HG03342 (cell line): ENCODE data around the gene CAMTA1.

Experiments
- ATAC-seq: cut with Tn5 transposase; IDR thresholded peaks from one replicate; pipeline ENCODE4 v1.9.1; 2021; ENCODE audit warnings: mild to moderate bottlenecking, moderate library complexity; ENCODE audit not compliant: unreplicated experiment

Gene CAMTA1

DNA sequence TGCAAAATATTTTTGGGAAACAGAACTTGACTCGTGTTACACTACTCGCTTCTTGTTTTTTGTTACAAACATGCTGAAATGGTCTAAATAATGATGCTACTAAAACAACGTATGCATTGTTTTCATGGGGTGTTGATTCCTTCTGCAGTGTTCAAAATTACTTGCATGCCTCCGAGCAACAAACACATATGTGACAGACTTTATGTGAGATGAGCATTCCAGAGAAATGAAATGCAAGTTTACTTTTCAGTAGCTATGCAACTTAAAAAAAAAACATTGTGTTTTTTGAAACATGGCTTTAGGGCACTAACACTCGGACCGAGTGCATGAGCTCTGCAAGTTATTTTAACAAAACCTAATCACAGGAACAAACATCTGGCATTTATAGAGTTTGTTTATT is 84.8 kb downstream of the CAMTA1 start:
- ATAC-seq, result no peak

DNA sequence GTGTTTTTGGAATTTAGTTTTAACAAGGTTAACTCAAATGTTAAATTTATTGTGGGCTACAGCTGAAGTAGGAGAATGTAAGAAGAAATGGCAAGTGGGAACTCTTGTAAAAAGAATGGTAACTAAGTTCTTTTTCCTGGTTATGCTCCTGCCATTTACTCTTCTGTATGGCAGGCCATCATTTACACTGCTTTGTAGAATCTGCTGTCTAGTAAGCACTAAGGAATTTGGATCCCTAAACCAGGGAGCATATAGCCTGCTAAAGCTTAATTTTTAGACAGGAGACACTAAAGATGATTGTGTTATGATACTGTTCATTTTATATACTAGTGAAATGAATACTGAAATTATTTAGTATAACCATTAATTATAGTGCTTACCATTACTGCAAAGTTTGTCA is 85.3 kb downstream of the CAMTA1 start:
- ATAC-seq, result no peak

DNA sequence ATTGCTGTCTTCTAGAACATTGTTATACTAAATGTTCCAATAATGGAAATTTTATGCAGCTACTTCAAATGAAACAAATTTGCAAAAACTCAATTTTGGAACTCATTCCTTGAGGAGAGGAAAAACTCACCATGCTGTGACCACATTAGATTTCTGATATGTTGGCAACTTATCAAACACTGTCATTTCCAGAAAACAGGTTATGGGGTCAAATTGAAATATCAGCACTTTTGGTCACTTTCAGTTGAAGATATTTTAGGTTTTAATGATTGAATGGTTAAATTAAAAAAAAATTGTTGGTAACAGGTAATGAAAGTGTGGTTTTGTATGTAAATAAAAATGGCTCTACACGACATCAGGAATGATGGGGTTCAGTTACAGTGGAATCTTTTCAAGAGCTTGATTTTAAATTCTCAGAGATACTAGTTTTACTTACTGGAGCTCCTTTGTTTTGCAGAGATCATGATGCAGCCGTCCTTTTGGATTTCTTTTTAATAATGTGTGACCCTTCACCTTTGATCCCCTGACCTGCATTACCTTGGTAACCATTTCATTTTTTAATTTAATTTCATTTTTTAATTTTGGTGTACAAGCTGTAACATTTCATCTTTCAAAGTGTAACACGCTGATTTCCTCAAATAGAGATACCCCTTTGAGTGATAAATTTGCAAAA is 86.2 kb downstream of the CAMTA1 start:
- no peak for ATAC-seq

DNA sequence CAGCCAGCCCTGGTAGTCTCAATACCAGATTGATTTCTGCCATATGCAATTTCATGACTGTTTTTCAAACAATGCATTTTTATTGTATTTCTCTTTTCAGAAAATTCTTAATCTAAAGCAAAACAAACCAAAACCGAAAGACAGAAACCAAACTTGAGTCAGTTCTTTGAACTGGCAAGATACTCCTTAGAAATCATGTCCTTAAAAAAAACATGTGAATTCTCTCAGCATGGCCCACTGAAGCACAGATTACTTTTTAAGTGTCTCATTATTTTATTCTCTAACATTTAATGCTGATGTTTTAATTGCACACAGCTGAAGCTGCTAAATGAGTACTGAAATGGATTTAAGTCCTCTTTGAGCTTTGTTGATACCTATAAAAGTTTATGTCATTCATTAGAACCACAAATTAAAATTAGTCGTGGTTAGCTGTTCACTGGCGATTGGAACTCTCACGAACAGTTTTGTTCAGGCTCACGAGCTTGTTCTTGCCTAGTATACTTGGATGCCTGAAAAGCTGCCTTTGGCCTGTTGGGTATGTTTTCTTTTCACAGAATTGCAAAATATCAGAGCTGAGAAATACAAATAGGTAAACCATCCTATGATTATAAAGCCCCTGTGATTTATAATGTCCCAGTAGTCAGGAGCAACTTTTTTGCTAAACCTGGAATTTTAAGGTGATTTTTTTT is 87.5 kb downstream of the CAMTA1 start:
- ATAC-seq, result no peak

DNA sequence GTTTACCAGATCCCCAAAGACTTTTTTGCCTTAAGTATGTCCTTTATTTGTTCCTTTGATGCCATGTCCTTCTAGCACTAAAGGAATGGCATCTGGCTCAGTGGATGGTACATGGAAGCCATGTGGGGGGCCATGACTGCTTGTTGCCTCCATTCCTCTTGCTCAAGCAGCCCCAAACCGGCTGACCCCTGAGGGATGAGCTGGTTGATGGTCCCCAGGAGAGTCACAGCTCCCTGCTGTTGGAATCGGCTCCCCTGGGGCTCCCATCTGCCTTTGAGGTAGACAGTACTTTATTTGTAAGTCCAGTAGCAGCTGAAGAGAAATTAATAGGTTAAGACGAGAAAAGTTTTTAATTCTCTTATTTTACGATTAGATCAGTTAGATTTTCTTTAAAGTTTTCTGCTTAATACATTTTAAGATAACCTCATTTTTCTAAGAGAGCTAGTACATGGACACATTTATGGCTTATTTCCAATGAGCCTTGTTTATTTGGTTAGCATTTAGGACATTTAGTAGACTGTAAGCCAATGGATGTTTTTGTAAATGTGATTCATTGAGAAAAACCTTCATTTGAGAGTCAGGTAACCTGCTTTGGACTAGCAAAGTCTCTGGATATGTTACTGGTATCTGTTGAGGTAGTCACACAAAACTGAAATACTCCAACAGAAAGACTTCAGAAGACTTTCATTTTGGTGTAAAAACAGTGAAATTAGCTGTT is 88.2 kb downstream of the CAMTA1 start:
- ATAC-seq, result no peak

DNA sequence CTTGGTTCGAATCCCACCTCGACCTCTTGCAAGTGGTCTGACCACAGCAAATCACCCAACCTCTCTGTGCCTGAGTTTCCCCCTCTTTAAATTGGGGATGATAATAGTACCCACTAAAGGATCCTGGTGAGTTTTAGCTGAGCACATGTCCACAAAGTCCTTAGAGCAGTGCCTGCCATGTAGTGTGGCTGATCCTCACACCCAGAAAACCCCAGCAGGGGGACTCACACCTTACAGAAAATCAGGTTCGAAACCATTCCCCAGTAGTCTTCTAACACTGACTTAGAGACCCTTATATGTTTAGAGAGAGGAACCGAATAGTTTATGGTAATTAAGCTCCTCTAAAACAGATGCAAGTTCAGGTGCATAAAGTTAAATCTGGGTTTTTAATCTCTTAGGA is 89.0 kb downstream of the CAMTA1 start:
- no peak for ATAC-seq

DNA sequence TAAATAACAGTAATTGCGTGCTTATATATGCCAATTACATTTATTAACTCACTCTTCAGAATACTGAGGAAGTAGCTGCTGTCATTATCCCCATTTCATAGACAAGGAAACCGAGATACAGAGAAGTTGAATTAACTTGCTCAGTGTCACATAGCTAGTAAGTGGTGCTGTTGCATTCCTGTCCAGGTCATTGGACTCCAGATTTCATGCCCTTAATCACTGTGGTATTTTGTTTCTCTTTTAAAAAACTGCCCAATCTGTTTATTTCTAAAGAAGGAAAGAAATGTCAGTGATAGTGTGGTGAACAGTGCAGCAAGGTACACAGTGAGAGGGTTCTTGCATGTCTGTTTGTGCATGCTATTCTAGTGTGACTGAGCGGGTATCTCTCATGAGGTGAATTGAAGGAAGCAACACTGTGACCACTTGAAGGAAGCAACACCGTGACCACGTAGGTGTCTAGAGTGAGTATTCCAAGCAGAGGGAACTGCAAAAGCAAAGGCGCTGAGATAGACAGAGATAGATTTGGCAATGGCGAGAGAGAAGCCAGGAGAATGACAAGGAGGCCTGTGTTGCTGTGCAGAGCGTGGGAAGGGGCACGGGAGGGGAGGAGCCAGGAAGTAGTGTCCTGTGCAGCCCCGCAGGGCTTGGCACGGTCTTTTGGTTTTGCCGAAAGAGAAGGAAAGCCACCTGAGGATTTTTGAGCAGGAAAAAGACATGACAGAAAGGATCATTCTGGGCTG is 95.9 kb downstream of the CAMTA1 start:
- ATAC-seq, result no peak

DNA sequence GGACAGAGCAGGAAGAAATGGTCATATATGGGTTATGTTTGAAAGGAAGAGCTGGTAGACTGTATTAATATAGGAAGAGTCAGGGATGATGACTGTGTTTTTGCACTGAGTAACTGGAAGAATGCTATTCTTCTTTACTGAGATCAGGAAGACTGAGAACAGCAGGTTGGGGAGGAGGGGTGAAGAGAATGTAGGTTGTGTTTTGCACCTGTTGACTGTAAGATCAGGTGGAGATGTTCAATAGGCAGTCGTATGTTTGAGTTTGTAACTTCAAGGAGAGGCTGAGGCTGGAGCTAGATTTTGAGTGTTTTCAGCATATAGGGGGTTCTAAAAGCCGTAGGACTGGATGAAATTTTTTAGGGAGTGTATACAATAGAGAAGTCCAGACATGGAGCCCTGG is 97.2 kb downstream of the CAMTA1 start:
- ATAC-seq, result no peak

DNA sequence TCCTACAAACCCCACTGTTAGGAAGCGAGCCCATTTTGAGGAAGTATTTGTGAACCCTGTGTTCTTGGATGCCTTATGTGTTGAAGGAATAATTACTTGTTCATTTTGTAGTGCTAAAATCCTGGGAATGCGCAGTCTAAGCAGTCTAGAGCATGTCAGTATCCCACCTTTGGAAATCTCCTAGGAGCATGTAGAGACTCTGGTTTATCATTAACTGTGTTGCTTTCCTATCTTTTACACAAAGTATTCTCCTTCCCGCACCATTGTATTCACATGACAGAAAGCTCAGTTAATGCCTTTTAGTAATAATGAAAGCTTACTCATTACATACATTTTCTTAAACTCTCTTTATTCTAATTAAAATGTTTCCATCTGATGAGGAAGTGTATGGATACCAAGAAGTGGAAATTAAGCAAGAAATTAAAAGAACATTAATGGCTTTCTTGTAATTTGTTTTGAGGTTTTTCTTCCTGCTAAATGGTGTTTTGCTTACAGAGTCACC is 99.4 kb downstream of the CAMTA1 start:
- ATAC-seq, result no peak

DNA sequence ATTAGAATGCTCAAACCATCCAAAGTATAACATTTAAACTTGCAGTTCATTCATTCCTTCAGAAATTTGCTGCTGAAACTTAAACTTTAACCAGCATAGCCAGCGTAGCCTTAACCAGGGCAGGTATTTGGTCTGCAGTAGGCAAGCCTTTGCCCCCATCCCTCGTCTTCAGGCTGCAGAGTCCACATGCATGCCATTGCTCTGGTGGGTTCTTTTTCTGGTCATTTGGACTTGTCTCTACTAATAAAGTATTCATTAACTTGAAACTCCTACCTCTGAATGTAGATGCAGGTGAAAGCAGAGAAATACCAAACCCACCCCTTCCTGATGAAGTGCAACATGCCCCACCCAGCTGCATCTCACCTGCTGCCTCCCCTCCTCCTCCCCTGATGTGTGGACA is 100.2 kb downstream of the CAMTA1 start:
- no peak for ATAC-seq

DNA sequence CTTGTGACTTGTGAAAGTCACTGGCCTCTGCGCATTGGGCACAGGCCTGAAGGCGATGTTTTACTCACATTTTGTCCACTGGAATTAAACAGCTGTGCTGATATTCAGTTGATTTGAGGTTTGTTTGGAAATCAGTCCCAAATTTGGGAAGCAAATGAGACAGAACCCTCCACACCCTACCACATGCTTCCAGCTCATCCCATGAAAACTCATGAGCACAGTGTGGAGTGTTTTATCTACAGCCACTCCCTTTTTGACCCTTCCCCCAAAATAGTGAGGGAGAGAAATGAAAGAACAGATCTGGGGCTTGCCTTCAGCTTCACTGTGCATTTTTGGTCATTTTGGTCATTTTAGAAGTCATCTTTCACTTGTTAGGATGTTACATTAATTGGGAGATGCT is 101.3 kb downstream of the CAMTA1 start:
- no peak for ATAC-seq

DNA sequence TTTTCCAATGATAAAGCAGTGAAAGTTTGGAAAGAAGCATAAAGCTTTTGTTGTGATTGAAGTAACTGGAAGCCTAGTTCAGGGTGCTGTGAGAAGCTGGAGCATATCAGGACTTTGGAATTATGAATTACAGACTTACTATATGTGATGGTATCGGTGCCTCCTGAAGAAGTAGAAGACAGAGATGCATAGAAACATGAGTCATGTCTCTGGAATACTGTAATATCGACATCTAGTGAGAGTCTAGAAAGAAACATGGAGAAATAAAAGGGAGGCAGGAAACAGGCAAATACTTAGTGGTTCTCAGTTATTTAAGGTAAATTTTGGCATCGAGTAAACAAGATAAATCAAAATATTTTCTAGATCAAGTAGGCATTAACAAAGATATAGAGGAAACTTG is 103.0 kb downstream of the CAMTA1 start:
- no peak for ATAC-seq

DNA sequence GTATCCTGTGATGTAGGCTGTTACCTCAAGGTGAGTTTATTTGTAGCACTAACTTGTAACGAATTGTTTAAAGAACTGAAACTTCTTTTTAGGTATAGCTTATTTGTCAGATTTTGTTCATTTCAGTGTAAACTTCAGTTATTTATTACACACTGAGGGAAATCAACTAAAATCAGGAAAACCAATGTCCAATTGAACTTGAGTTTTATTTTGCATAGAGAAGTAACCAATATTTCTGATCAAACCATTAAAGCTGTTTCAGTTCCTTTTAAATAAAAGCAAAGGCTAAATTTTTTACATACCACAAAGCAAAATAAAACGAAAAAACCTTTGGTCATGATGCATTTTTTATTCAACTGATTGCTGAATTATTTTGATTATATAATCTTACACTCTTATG is 103.6 kb downstream of the CAMTA1 start:
- ATAC-seq, result no peak

DNA sequence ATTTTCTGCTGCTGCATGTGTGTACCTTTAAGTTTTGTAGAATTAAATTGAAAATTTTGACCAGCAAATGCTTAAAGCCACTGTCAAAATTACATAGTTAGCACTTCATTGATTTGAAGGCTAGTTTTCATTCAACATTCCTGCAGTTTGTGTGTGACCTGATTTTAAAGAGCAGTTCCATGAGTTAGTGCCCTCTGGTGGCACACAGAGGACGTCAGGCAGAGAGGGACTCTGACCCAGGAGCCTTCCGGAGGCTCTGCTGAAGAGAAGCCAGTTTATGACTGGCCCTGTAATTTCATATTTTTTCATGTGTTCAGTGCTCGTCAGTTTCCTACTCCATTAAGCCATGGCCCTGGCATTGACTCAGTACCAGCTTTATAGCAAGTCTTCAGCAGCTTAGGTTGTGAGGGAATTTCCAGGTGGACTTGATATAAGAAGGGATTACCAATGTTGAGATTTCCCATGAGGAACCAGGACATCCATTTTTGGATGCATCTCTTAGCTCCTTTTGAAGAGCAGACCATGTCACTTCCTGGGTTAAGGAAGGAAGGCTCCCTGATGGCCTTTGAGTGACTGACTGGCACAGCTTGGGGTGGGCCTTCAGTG is 104.7 kb downstream of the CAMTA1 start:
- no peak for ATAC-seq

DNA sequence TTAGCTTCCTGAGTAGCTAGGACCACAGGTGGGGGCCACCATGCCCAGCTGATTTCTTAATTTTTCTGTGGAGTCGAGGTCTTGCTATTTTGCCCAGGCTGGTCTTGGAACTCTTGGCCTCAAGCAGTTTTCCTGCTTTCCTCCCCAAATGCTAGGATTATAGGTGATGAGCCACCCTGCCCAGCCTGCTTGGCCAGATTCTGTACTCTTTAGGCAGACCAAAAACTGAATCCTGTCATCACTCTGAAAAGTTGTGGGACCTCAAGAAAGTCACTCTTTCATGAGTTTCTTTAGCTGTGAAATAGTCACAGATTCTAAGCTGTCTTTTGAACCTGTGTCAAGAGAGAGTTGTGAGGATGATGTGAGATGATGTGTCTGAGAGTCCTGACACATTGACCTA is 105.4 kb downstream of the CAMTA1 start:
- no peak for ATAC-seq

DNA sequence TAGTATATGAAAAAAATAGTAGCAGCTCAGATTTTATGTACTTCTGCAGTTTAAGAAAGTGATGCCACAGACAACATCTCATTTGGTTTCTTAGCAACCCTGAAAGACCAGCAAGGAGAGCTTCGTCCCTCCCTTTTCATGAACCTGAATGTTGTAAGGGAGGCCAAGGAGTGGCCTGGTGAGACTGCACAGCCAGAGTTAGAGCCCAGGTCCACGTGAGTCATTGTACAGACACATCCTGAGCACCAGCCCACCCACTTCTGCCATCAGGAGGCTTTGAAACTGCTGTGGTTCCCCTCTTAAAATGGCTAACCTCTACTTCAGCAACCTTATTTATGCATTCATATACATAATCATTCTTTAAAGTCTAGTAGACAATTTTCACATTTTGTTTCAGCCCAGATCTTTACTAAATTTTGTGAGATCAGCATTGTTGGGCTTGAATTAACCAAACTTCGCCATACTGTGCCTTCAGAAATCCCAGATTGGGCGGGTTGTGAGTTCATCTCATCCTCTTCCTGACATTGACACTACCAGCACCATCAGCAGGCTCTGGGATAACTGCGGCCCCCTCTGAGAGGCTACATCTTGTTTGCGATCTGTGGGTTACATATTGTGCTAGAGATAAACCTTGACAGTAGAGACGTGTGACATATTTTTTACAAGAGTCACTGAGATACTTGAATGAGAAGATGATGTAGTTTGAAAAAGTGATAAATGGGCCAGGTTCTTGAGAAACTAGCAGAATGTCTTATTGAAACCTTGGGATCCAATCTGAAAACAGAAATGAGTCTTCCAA is 106.7 kb downstream of the CAMTA1 start:
- no peak for ATAC-seq

DNA sequence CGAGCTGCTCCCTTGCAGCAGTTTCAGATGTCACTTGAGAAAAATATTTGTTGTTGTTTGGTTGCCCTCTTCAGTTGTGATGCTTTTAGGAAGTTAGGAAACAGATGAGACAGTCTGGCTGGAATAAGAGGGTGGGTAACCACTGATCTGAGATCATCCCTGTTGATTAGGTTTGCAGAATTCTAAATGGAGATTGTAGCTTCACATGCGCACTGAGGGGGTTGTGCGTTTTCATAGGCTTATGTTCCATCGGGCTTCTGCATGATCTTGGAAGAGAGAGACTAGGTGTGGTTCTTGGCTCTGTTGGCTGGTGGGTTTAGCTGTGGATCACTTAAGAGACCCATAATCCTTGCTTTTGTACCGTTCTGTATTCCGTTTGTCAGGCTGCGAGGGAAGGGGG is 108.1 kb downstream of the CAMTA1 start:
- ATAC-seq, result no peak

DNA sequence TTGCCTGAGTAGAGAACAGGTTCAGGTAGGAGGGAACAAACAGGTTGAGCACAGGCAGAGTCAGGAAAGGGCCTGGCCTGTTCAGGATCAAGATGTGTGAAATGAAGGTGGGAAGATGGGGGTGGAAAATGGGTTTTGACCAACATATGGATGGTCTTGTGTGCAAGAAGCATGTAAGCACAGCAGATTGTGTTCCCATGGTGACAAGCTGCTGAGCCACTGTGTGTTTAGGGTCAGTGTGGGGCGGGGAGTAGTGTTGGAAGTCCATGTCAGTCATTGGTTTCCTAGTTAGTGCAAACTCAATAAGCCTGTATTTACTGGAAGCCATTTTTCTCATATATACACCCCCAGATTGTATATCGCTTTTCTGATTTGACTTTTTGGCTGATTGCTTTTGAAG is 111.9 kb downstream of the CAMTA1 start:
- no peak for ATAC-seq

DNA sequence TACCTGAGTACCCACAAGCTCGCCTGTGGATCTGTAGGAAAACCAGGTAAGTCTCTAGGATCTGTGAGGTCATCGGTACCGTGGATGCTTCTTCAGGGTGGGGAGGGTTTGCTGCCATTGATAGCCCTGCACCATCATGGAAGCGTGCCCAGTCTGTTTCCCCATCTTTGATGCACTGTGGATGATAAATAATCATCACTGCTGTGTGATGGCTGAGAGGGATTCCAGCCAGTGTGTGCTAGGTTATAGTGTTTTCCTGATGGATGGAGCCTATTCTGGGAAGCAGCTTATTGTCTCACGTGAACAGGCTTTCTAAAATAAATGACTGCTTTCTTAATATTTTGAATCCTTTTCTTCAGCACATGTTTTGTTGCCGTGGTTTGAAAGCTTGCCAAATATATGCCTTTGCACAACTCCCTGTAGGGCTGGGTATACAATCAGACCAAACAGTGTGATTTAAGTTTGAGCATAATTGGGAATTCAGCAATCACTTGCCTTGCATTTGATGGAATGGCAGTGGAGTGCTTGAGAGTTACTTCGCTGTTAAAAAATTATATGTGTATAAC is 113.8 kb downstream of the CAMTA1 start:
- ATAC-seq, result no peak

DNA sequence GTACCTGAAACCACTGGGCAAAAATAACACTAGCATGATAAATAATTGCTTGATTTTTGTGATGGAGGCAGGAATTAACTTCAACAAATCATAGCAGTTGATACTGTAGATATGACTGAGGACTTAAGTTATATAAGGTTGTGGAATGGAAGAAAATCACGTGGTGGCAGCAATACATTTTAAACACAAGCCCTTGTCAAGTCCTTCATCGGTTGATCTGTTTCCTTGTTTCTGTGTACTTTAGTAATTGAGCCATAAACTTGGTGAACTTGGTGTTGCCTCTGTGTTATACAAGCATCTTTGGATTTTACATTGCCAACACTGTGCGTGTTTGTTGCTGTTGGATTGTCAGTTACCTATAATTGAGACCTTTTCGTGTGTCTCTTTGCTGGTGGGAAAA is 114.4 kb downstream of the CAMTA1 start:
- ATAC-seq, result no peak
